ENCODE measurements around the gene TTC39C. TPM values are rescaled to one million over a fixed set of nuclear protein-coding genes. Genes with fewer than 3 reads are reported as not detected.

The TTC39C gene
- polyA plus RNA-seq, 2 of the 4 experiments (the other 2 are of a cell fraction): 8.7 to 18.4 TPM

DNA sequence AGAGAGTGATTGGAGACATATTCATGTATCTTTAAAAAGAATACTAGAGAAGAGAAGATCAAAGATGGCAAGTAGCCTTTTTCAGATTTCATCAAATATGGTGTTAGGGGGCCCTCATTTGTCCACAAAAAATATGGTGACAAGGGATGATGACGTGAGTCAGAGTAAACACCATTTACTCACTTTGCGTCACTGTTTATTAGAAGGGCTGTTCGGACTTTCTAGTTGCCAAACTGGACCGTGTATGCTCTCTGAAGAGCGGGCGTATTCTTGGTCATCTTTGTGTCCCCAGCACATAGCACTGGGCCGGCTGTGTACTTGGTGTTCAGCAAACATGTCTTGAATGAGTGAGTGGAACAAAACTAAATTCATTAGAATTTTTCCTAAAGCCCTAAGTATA is 37.5 kb downstream of the TTC39C start (continued):
- TF ChIP-seq ZFP36 (IDR thresholded peaks at IDR 0.05; ENCODE audit: borderline replicate concordance, partially characterized antibody): no peak
- TF ChIP-seq, protein P1, sequence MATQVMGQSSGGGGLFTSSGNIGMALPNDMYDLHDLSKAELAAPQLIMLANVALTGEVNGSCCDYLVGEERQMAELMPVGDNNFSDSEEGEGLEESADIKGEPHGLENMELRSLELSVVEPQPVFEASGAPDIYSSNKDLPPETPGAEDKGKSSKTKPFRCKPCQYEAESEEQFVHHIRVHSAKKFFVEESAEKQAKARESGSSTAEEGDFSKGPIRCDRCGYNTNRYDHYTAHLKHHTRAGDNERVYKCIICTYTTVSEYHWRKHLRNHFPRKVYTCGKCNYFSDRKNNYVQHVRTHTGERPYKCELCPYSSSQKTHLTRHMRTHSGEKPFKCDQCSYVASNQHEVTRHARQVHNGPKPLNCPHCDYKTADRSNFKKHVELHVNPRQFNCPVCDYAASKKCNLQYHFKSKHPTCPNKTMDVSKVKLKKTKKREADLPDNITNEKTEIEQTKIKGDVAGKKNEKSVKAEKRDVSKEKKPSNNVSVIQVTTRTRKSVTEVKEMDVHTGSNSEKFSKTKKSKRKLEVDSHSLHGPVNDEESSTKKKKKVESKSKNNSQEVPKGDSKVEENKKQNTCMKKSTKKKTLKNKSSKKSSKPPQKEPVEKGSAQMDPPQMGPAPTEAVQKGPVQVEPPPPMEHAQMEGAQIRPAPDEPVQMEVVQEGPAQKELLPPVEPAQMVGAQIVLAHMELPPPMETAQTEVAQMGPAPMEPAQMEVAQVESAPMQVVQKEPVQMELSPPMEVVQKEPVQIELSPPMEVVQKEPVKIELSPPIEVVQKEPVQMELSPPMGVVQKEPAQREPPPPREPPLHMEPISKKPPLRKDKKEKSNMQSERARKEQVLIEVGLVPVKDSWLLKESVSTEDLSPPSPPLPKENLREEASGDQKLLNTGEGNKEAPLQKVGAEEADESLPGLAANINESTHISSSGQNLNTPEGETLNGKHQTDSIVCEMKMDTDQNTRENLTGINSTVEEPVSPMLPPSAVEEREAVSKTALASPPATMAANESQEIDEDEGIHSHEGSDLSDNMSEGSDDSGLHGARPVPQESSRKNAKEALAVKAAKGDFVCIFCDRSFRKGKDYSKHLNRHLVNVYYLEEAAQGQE (IDR thresholded peaks at IDR 0.05): no peak
- TF ChIP-seq NR3C1 (IDR thresholded peaks at IDR 0.05): no peak
- TF ChIP-seq JUN (IDR thresholded peaks at IDR 0.05): no peak
- TF ChIP-seq POLR2A (IDR thresholded peaks at IDR 0.05; ENCODE audit: low read length): no peak
- no peak for TF ChIP-seq EP300 (IDR thresholded peaks at IDR 0.05)
- TF ChIP-seq, protein P2, sequence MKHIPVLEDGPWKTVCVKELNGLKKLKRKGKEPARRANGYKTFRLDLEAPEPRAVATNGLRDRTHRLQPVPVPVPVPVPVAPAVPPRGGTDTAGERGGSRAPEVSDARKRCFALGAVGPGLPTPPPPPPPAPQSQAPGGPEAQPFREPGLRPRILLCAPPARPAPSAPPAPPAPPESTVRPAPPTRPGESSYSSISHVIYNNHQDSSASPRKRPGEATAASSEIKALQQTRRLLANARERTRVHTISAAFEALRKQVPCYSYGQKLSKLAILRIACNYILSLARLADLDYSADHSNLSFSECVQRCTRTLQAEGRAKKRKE (CRISPR knock-in tag; IDR thresholded peaks at IDR 0.05; ENCODE audit: low read depth): no peak
- TF ChIP-seq FOSB (CRISPR knock-in tag; IDR thresholded peaks at IDR 0.05): no peak
- TF ChIP-seq ZC3H11A (IDR thresholded peaks at IDR 0.05): no peak
- TF ChIP-seq RCOR1 (IDR thresholded peaks at IDR 0.05; ENCODE audit: low read depth, low read length): no peak

DNA sequence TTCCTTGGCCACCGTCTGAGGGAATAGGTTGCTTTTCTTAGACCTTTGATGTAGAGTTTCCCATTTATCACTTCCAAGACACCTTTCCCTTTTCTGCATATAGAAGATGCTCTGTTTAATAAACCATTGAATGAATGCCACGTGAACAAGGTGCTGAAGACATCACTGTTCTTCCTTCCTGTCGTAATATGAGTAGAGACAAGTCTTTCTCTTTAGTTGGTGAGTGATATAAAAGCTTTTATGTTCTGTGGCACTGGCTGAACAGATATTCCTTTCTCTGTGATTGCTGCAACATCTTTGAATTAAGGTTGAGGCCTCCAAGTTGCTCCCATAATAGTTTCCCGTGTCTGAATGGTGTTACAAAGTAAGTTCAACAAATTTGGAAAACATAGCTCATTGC is 38.7 kb downstream of the TTC39C start:
- H3K9me3 ChIP-seq: no peaks in the 10 kb centered on the region
- peak overlapping the region; percentile 85; the same call in 2 of the 3 replicates for H3K4me2 ChIP-seq
- no peak overlapping the region for H3K4me3 ChIP-seq
- FAIRE-seq (no peak), DNase-seq (ENCODE audit: low read depth in 1 of 2, low spot score in 1 of 2) (no peak), ATAC-seq (no peak)
- H3K27ac ChIP-seq: peak overlapping the region; percentile 27 to 83; a peak in 5 of 6 replicates
- 88% methylated on average over 4 of the region's 4 CpGs for WGBS (ENCODE audit: missing lambda C conversion rate)
- H3K4me1 ChIP-seq: peaks cover 62% of the 10 kb centered on the region
- POLR2A ChIA-PET: no interaction called here
- TF ChIP-seq HOXB13 (CRISPR knock-in tag; IDR thresholded peaks at IDR 0.05; ENCODE audit: low read depth): no peak
- CTCF ChIA-PET: interaction anchor here (0.8 to 1.1 kb wide), 3 partner anchors 12 to 87 kb away, joined by 3 read pairs; no protein-coding TSS in a partner anchor

DNA sequence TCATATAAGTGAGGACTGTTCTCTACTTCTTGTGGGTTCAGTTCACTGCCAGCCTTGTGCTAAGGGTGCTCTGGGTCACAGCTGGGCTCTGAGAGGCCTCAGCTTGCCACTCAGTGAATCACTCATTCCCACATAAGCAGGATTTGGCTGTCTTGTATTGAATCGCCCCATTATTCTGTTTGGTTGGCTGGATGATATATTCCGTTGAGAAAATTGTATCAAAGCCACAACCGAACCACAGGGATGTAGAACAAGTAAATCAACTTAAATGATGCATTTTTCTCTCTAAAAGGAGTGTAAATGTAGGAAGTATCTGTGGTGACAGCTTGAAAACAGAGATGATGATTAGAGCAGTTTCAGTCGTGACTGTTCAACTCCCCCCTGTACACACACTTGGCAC is 39.6 kb downstream of the TTC39C start:
- no peak for FAIRE-seq
- WGBS (ENCODE audit: missing lambda C conversion rate): 88% methylated on average over 4 of the region's 4 CpGs
- ChIA-PET CTCF (interaction anchor here (0.8 to 1.1 kb wide), 2 partner anchors 22 to 86 kb away, joined by 3 read pairs; no protein-coding TSS in a partner anchor), POLR2A (no interaction called here)
- ATAC-seq: no peak
- DNase-seq (ENCODE audit: low read depth in 1 of 2, low spot score in 1 of 2): no peak
- Histone ChIP-seq H3K9me3 (no peaks in the 10 kb centered on the region), H3K4me3 (no peak overlapping the region), H3K4me1 (peaks cover 57% of the 10 kb centered on the region), H3K27ac (peak overlapping the region; percentile 54 to 83; a peak in 3 of 6 replicates), H3K4me2 (no peak overlapping the region)
- TF ChIP-seq FOSL2 (IDR thresholded peaks at IDR 0.05) (no peak), FOSL2 (CRISPR knock-in tag; IDR thresholded peaks at IDR 0.05) (no peak), MAZ (IDR thresholded peaks at IDR 0.05; ENCODE audit: borderline replicate concordance, low read depth, low read length) (no peak), GATA3 (IDR thresholded peaks at IDR 0.05; ENCODE audit: borderline replicate concordance) (no peak), NR3C1 (IDR thresholded peaks at IDR 0.05) (no peak), EP300 (IDR thresholded peaks at IDR 0.05) (no peak), ZC3H11A (IDR thresholded peaks at IDR 0.05) (no peak), ZFP36 (IDR thresholded peaks at IDR 0.05; ENCODE audit: borderline replicate concordance, partially characterized antibody) (no peak), TFCP2L1 (CRISPR knock-in tag; IDR thresholded peaks at IDR 0.05) (no peak), EHF (CRISPR knock-in tag; IDR thresholded peaks at IDR 0.05) (no peak), RAD21 (conservative IDR thresholded peaks at IDR 0.05 in 1 of 2, IDR thresholded peaks at IDR 0.05 in 1 of 2) (no peak), CHD2 (IDR thresholded peaks at IDR 0.05; ENCODE audit: low read length, partially characterized antibody) (no peak), CEBPB (IDR thresholded peaks at IDR 0.05) (no peak), FOSB (CRISPR knock-in tag; IDR thresholded peaks at IDR 0.05) (no peak), ZNF302 (CRISPR knock-in tag; IDR thresholded peaks at IDR 0.05) (no peak), JUNB (IDR thresholded peaks at IDR 0.05) (no peak), RNF2 (IDR thresholded peaks at IDR 0.05; ENCODE audit: borderline replicate concordance, low read depth) (no peak)
- TF ChIP-seq, protein P3, sequence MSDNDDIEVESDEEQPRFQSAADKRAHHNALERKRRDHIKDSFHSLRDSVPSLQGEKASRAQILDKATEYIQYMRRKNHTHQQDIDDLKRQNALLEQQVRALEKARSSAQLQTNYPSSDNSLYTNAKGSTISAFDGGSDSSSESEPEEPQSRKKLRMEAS (IDR thresholded peaks at IDR 0.05): no peak
